ENCODE data around the gene SPNS3.

DNA sequence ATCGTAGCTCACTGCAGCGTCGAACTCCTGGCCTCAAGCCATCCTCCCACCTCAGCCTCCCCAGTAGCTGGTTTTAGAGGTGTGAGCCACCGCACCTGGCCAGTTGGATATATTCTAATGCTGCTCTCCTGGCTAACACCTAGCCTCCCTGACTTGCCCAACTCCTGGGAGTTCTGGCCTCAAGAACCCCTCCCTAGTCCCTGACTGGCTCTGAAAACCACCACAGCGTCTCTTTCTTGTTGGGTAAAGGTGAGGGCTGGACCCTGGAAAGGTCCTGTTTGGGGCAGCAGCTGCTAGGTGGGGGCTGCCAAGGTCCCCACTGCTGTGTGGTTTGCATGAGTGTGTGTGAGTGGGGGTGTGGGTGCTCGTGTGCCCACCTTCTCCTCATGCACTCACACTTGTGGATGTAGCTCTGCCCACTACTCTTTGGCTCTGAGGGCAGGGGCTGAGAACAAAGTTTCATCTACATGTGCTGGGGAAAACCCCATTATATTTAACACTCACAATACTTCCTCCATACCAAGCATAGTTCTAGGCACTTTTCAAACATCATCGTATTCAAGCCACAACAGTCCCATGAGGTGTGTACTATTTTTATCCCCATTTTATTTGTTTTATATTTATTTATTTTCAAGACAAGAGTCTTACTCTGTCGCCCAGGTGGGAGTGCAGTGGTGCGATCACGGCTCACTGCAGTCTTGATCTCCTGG lies 7.1 kb upstream of the SPNS3 start:
- TF ChIP-seq, protein P1, sequence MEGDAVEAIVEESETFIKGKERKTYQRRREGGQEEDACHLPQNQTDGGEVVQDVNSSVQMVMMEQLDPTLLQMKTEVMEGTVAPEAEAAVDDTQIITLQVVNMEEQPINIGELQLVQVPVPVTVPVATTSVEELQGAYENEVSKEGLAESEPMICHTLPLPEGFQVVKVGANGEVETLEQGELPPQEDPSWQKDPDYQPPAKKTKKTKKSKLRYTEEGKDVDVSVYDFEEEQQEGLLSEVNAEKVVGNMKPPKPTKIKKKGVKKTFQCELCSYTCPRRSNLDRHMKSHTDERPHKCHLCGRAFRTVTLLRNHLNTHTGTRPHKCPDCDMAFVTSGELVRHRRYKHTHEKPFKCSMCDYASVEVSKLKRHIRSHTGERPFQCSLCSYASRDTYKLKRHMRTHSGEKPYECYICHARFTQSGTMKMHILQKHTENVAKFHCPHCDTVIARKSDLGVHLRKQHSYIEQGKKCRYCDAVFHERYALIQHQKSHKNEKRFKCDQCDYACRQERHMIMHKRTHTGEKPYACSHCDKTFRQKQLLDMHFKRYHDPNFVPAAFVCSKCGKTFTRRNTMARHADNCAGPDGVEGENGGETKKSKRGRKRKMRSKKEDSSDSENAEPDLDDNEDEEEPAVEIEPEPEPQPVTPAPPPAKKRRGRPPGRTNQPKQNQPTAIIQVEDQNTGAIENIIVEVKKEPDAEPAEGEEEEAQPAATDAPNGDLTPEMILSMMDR (IDR thresholded peaks at IDR 0.05; ENCODE audit: low read depth, low read length, poor library complexity, severe bottlenecking): no peak
- no peak for TF ChIP-seq EZH2phosphoT487 (IDR thresholded peaks at IDR 0.05; ENCODE audit: borderline replicate concordance, low read length)

All from DOHH2 (cell line).